HG02798 (cell line): Measurements from ENCODE around the gene FOXO4.

Experiments
- ATAC-seq: cut with Tn5 transposase; IDR thresholded peaks from one replicate; pipeline ENCODE4 v1.9.1; 2021; ENCODE audit warnings: mild to moderate bottlenecking; ENCODE audit not compliant: unreplicated experiment, poor library complexity

FOXO4 gene

GRCh38 chrX:71128915-71129765, 33.5 kb downstream of the FOXO4 start:
- no peak for ATAC-seq

- ATAC-seq: no peak
These were observed 35.9 kb downstream of the FOXO4 start for GRCh38 chrX:71131510-71131909.

GRCh38 chrX:71140440-71140839, 44.8 kb downstream of the FOXO4 start:
- no peak for ATAC-seq

- no peak for ATAC-seq
These were observed 47.9 kb downstream of the FOXO4 start for GRCh38 chrX:71143508-71143907.

DNA sequence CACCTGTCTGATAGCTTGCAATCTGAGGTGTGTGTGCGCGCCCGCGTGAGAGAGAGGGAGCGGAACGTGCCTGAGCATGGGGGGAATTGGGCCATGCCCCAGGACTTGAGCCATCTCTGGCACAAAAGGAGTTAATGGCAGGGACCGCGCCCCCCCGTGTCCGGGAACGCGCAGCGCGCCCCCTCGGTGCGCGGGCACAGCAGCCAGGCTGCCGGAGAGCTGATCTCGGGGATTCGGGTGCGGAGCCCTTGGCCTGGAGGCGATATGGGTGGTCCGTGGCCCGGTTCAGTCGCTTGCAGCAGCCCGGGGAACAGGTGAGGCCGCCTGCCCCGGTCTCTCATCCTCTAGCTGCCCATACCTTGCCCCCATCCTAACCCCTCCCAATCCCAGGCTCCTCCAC, 49.0 kb downstream of the FOXO4 start, which contains the start of gene NLGN3:
NLGN3 (plus strand) TSS at position 191 of the 400 bp plus-strand sequence. CDS start 2,909 bp downstream, outside the sequence.
- ATAC-seq: no peak

- no peak for ATAC-seq
These were observed 52.0 kb downstream of the FOXO4 start for GRCh38 chrX:71147496-71148277.

GRCh38 chrX:71148278-71148663, 52.6 kb downstream of the FOXO4 start:
- ATAC-seq: no peak

GRCh38 chrX:71151366-71151765, 55.7 kb downstream of the FOXO4 start:
- no peak for ATAC-seq
